Amygdala (tissue), 56 donors: ENCODE results near the gene PLEKHA5.
A peak's percentile ranks its signal among the peaks of the same experiment; 100 is the strongest.
"Not testable (repeated sequence)": the region's sequence is repeated elsewhere in the genome, so short reads cannot be mapped to it uniquely, and the experiment has no call there.

ENCODE experiments used
- DNase-seq, 56 donors: peaks; one replicate each; lab custom pipeline; 2025; lab: John Stamatoyannopoulos, UW

The PLEKHA5 gene

DNA sequence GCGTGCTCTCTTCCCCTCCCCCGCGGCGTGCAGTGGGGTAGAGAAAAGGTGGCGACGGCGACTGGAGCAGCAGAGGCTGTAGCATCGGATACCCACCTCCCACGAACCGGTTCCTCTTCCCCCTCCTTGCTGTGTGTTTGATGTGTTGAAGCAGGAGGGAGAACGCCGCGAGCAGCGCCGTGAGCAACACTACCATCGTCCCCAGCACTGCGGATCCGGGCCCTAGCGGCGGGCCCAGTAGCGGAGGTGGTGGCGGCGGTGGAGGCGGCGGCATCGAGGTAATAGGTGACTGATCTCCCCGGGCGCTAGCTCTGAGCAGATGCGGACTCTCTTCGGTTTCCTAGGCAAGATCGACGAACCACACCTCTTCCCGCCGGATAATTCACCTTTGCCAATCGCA lies 176.8 kb downstream of the PLEKHA5 start:
- DNase-seq = no peak

DNA sequence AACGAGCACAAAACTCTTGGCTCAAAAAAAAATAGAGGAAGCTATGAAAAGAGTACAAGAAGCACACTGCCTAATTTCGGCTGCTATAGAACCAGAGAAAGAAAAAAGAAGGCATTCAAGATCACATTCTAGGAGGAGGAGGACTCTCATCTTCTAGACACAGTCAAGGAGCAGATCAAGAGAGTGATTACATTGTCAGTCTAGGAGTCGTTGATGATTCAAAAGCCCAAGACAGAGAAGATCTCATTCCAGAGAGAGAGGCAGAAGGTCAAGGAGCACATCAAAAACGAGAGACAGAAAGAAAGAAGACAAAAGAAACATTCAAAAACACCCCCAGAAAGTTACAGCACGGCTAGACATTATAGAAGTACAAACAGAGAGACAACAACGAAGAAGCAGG lies 177.9 kb downstream of the PLEKHA5 start:
- DNase-seq = no peak

DNA sequence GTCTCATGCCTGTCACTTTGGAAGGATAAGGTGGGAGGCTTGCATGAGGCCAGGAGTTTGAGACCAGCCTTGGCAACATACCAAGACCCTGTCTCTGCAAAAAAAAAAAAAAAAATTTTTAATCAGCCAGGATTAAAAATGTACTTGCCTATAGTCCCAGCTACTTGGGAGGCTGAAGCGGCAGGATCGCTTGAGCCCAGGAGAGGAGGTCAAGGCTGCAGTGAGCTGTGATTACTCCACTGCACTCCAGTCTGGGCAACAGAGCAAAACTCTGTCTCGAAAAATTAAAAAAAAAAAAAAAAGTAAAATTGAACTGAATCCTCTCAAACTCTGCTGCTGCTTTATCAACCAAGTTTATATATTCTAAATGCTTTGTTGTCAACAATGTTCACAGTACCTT lies 181.6 kb downstream of the PLEKHA5 start:
- no peak for DNase-seq

DNA sequence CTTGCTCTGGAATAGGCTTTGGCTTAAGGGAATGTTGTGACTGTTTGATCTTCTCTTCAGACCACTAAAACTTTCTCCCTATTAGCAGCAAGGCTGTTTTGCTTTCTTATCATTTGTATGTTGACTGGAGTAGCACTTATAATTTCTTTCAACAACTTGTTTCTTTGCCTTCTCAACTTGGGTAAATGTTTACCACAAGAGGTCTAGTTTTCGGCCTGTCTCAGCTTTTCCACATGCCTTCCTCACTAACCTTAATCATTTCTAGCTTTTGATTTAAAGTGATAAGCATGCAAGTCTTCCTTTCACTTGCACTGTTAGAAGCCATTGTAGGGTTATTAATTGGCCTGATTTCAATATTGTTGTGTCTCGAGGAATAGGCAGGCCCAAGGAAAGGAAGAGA lies 183.1 kb downstream of the PLEKHA5 start:
- DNase-seq = no peak

DNA sequence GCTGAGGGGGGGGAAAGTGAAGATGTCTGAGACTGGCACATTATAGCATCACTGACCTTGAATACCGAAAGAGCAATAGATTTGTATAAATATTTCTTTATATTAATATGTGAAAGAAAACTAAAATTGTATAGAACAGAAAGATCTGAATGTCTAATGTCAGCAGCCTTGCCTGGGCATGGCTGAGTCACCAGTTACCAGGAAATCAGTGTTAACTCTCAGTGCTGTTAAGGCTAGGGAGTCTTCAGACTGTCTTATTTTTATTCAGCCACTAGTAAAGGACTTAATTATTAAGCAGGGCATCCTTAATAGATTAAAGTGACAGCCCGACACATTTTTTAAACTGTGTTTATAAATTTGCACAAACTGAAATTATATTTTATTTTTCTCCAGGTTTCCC lies 186.9 kb downstream of the PLEKHA5 start:
- DNase-seq = no peak

DNA sequence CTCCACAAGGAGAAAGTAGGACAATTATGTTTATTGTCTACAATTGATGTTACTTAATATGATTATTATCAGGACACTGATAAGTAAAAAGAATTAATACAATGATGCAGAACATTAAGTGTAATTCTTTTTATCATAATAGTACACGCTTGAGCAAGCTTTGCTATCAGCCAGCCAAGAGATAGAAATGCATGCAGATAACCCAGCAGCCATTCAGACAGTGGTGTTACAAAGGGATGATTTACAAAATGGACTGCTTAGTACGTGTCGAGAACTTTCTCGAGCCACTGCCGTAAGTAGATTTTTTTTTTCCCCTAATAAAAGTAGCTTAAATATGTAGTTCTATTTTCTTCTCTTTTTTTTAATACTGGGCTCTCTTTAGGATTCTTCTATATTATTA lies 192.8 kb downstream of the PLEKHA5 start:
- DNase-seq = no peak

DNA sequence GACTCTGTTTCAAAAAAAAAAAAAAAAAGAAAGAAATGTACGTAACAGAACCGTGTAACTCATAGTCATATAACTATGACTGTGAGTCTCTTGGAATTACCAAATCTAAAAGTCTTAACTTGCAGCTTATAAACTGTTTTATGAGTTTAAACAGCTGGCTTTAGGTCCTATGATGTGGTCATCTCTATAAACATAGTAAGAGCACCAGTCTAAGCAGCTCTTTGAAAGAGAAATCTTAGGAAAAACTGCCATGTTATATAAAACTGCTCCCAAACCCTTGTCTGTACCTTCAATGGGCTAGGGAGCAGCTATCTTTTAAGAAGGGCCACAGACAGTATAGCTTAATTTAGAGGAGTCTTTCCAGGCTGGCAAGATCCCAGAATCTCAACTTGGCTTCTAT lies 194.3 kb downstream of the PLEKHA5 start:
- DNase-seq = no peak

DNA sequence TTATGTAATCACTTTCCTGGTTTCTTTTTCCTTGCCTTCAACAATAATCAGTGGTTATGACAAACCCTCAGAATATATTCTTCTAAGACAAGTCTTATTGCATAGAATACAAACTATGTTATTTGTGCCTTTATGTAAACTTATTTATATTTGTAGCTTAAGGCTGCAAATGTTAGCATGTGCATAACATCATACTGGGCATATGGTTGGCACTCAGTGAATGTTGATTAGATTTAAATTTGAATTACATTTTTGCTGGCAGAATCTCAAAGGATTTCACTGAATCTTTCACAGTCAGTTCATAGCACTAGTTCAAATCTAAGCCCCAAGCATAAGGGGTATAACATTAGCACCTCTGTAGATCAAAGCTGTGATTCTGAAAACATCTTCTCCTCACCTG lies 196.6 kb downstream of the PLEKHA5 start:
- DNase-seq = no peak

DNA sequence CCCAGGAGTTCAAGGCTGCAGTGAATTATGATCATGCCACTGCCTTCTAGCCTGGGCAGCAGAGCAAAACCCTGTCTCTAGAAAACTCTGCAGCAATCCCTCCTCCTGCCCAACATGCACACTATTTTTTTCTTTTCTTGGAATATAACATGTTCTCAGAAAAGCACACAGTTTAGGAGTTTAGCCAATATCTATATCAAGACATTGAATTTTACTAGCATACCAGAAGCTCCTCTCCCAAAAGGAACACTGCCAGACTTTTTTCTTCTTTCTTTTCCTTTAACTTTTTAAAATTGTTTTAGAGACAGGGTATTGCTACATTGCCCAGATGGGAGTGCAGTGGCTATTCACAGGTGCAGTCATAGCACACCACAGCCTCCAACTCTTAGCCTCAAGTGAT lies 202.7 kb downstream of the PLEKHA5 start:
- DNase-seq = no peak

DNA sequence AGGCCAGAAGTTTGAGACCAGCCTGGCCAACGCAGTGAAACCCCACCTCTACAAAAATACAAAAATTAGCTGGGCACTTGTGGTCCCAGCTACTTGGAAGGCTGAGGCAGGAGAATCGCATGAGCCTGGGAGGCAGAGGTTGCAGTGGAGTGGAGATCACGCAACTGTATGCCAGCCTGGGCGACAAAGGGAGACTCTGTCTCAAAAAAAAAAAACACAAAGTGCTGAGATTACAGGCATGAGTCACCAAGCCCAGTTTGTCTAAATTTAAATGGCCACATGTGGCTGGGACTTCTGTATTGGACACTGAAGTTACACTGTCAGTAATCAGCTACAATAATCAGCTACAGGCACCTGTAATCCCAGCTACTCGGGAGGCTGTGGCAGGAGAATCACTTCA lies 208.9 kb downstream of the PLEKHA5 start:
- no peak for DNase-seq

DNA sequence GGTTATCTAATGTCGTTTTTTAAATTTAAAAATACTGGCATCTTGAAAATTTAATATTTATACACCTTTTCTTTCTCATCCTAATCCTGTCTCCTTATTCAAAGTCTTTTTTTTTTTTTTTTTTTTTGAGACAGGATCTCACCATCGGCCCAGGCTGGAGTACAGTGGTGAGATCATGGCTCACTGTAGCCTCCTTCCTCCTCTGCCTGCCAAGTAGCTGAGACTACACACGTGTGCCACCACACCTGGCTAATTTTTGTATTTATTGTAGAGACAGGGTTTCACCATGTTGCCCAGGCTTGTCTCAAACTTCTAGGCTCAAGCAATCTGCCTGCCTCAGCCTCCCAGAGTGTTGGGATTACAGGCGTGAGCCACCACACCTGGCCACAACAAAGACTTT lies 221.3 kb downstream of the PLEKHA5 start:
- not testable (repeated sequence) for DNase-seq

DNA sequence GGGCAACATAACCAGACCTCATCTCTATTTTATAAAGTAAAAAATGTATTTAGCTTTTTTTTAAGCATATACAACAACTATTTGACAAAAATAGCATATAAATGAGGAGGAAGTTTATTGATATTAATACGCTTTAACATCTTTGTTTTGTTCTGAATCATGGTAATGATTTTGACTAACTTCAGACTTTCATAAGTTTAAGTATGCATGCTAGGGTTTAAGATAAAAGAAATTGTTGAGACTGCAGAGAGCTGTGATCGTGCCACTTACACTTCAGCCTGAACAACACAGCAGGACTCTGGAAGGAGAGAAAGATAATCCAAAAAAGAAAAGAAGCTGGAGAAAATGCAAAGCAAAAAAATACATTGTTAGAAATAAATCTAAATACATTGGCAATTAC lies 221.8 kb downstream of the PLEKHA5 start:
- DNase-seq = no peak

DNA sequence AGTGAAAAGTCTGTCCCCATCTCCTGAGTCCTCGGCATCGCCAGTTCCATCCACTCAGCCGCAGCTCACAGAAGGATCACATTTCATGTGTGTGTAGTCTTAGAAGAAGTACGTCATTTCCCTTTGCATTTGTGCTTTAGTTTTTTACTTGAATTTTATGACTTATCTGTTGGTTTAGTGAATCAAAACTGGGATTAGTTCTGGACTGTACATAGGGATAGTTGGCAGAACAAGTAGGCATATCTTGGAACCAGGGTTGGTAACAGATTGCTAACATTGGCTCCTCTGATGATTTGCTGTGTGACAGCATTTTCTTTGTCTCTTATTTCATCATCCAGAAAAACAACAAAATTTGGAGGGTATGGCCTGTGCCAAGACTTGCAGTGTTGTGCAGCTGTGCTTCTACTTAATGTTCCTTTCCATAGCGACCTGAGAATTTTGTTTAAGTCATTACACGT lies 240.2 kb downstream of the PLEKHA5 start:
- no peak for DNase-seq

DNA sequence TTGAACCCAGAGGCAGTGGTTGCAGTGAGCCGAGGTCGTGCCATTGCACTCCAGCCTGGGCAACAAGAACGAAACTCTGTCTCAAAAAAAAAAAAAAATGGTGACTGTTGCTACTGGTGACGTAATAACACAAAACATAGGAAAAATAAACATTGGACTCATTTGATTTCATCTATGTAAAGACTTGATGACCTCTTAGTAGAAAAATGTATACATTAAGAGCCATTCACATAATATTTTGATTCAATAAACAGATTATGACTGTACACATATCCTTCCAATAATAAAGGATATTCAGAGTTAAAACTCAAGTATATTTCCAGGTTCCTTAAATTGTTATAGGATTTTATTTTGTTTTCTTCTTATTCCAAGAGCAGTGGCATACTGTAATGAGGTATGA lies 244.1 kb downstream of the PLEKHA5 start:
- DNase-seq = no peak

DNA sequence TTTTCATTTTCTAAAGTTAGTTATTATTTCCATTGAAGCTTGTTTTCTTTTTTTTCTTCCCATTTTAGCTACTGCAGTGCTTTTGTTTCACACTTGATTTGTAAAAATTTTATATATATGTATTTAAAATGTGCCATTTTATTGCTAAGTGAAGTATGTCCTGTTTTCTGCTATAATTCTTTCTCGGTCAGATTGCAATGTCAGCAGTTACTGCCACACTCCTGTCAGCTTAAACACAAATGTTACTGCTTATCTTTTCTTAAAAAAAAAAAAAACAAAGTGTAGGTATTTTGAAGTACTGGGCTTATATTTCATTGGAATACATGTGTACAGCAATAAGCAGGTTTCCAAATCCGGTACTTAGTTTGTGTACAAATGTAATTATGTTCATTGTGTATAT lies 246.4 kb downstream of the PLEKHA5 start:
- no peak for DNase-seq

DNA sequence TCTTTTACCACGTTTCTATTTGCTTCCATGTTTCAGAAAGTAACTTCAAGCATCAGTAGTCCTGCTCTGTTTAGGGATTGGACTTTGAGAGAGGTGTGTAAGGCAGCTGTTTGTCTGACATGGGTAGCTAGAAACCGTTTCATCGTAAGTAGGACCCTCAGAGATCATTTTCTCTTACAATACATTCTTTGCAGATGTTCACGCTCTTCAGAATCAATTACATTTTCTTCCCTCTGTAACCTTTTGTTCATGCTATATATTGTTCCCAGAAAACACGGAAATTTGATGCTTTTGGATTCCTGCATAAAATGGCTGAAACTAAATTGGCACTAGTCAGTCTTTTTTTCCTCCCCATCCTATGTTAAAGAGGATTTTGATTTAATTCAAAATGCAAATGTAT lies 247.2 kb downstream of the PLEKHA5 start:
- no peak for DNase-seq

DNA sequence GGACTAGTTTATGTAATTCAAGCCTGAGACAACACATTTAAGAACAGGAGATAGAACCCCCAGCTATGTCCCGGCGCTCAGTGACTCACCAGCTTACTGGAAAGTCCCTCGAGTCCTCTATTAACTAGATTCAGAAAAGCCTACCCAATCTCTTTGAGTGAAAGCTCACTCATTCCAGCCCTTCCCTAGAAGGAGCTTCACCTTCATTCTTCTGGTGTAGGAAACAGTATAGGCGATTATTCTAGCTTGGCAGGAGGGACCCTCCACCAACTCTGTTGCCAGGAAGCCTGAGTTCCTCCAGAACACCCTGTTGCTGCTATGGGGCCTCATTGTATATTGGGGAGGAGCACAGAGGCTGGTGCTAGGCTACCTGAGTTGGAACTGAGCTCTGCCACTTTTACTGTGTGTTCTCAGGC lies 252.6 kb downstream of the PLEKHA5 start:
- peak in 1 of 56 donors; percentile 1 for DNase-seq

DNA sequence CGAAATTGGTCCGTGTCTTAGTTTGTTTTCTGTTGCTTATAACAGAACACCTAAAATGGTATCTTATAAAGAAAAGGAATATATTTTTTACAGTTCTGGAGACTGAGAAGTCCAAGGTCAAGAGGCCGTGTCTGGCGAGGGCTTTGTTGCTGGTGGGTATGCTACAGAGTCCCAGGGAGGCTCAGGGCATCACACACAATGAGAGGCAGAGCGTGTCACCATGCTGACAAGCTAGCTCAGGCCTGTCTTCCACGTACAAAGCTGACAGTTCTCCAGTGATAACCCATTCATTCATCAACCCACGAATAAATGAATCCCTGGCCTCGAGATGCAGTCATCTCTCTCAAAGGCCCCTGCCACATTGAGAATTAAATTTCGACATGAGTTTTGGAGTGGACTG lies 253.0 kb downstream of the PLEKHA5 start:
- no peak for DNase-seq

DNA sequence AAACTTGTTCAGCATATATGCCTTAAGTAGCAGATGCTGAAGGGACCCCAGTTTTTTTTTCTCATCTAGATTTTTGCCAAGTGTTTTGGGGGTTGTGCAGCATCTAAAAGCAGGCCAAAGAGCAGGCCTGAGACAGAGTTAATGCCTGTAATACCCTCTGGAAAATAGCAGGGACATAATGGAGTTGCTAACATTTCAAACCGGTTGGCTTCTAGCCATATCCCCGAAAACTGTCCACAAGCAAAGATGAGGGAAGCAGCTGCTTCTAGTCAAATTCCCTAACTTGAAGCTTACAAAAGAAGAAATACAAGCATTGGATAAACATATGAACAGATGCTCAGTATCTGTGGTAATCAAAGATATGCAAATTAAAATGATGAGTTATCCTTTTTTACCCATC lies 257.6 kb downstream of the PLEKHA5 start:
- DNase-seq = no peak

DNA sequence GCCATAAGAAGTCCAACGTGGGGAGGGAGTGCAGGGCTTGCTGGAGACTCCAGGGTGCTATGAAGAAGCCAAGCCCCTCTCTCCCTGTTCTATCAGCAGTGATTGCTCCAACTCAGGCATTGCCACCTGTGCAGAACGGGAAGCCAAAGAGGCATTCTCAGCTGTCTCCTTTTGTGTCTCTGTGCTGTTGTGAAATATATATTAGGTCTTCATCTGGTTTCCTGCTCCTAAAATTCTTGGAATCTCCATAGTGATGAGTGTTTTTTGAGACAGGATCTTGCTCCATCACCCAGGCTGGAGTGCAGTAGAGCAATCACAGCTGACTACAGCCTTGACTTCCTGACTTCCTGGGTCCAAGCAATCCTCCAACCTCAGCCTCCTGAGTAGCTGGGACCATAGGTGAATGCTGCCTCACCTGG lies 258.6 kb downstream of the PLEKHA5 start:
- DNase-seq = no peak

DNA sequence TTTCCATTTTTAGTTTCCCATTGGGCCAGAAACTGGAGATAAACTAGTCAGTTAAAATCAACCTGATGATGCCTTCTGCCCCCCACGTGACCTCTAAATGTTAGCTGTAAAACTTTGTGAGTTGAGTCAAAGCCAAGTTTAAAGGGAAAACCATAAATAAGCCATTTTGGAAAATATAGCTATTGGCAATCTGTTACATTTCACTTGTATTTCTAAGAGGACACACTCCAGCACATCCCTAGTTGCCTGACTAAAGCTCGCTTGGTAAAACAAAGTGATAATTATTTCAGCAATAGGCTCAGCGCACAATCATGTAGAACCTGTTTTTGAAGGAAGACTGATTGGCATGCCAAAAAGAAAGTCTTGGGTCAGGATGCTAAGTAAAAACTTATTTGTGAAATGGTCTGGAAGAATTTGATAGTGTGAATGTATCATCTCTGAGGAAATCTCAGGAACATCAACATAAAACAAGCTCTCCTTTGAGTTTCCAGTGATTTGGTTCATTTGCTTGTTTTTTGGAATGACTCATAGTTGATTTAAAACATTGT lies 260.6 kb downstream of the PLEKHA5 start:
- no peak for DNase-seq

DNA sequence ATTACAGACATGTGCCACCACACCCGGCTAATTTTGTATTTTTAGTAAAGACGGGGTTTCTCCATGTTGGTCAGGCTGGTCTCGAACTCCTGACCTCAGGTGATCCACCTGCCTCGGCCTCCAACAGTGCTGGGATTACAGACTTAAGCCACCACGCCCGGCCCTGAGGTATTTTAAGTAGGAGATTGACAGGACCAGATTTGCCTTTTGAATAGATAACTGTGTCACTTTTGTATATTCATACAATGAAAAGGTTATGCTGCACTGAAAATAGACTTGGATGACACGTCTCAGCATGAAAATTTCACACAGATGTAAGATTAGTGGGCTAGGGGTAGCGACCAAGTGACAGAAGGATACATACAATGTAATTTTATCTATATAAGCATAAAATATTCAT lies 263.1 kb downstream of the PLEKHA5 start:
- DNase-seq = not testable (repeated sequence)

DNA sequence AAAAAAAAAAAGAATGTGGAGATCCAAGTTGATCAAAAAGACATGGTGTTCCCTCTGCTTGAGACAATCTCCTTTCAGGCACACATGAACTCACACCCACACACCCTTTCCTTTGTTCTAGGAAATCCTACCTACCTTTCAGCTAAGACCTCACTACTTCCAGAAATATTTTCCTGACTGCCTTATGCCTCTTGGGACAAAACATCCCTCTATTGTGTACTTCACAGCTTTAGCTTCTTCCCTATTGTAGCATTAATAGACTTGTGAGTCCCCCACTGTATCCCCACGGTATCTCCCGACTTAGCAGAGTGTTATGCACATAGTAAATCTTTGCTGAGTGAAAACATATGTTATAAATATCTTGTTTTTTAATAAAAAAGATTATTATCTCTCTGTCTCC lies 264.9 kb downstream of the PLEKHA5 start:
- no peak for DNase-seq
